Activated CD8-positive, alpha-beta T cell treated with anti-CD3 and anti-CD28 coated beads for 36 hours (primary cell): ENCODE measurements around the gene NAXD. TPM values are rescaled to one million over a fixed set of nuclear protein-coding genes. Genes with fewer than 3 reads are reported as not detected.

Source experiments
- ATAC-seq: fragments of 200-7000 bp; cut with Tn5 transposase; one replicate; pipeline ENCODE4 v1.10.0; 2021; ENCODE audit warnings: mild to moderate bottlenecking, moderate library complexity
- CTCF ChIA-PET: fragments of 350-600 bp; sonication (Branson Sonifier 250); formaldehyde crosslinking; loops from one replicate; lab custom pipeline; 2021; ENCODE audit warnings: antibody characterized with exemption; lab: Charles Lee
- POLR2A ChIA-PET: fragments of 350-600 bp; sonication (Branson Sonifier 250); formaldehyde crosslinking; loops from one replicate; lab custom pipeline; 2021; ENCODE audit warnings: antibody characterized with exemption; lab: Charles Lee
- DNase-seq: peaks from one replicate; pipeline ENCODE4 v3.0.0-alpha.2; 2020
- H3K27ac Mint-ChIP-seq: one replicate; pipeline ENCODE4 v1.8.0; 2021; ENCODE audit warnings: mild to moderate bottlenecking, mixed read lengths
- H3K27me3 Mint-ChIP-seq: one replicate; pipeline ENCODE4 v1.8.0; 2021; ENCODE audit warnings: mixed read lengths
- H3K36me3 Mint-ChIP-seq: one replicate; pipeline ENCODE4 v1.8.0; 2021; ENCODE audit warnings: low read depth, mixed read lengths
- H3K4me1 Mint-ChIP-seq: one replicate; pipeline ENCODE4 v1.8.0; 2021; ENCODE audit warnings: low read depth, mixed read lengths
- H3K4me3 Mint-ChIP-seq: one replicate; pipeline ENCODE4 v1.8.0; 2021; ENCODE audit warnings: mild to moderate bottlenecking, moderate library complexity, mixed read lengths
- H3K9me3 Mint-ChIP-seq: one replicate; pipeline ENCODE4 v1.8.0; 2021; ENCODE audit warnings: mixed read lengths
- intact Hi-C: fragments of 100-400 bp; cut with micrococcal nuclease; formaldehyde crosslinking; loops from one replicate; pipeline ENCODE4 v1.10.0; 2022
- total RNA-seq, 2 experiments: library from RNA; stranded (reverse); gene quantifications; one replicate each; pipeline ENCODE4 v1.2.3, GENCODE V29; 2021
- TF ChIP-seq, protein P1 (sequence below): fragments of 200-600 bp; IDR thresholded peaks from one replicate; pipeline ENCODE4 v1.8.0; 2022; ENCODE audit warnings: antibody characterized with exemption, mild to moderate bottlenecking

Gene NAXD
- total RNA-seq, 2 experiments from 2014 or later: 22.7 to 24.8 TPM

DNA sequence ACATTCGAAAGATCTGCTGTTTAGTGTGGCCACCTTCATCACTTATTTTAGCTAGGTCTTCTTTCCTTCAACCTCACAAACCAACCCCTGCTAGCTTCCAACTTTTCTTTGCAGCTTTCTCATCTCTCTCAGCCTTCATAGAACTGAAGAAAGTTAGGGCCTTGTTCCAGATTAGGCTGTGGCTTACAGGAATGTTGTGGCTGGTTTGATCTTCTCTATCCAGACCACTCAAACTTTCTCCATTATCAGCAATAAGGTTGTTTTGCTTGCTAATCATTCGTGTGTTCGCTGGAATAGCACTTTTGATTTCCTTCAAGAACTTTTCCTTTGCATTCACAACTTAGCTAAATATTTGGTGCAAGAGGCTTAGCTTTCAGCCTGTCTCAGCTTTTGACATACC is 45.9 kb downstream of the NAXD start:
- H3K36me3 Mint-ChIP-seq: peaks cover 65% of the 10 kb centered on the region
- POLR2A ChIA-PET: no interaction called here
- no peaks in the 10 kb centered on the region for H3K27me3 Mint-ChIP-seq
- DNase-seq (no peak), ATAC-seq (no peak)
- no peak overlapping the region for H3K4me3 Mint-ChIP-seq
- peaks cover 32% of the 10 kb centered on the region for H3K4me1 Mint-ChIP-seq
- no peaks in the 10 kb centered on the region for H3K9me3 Mint-ChIP-seq
- CTCF ChIA-PET: interaction anchor here (1.1 to 1.3 kb wide), 2 partner anchors 21 to 22 kb away, joined by 3 read pairs; no protein-coding TSS in a partner anchor
- TF ChIP-seq, protein P1, sequence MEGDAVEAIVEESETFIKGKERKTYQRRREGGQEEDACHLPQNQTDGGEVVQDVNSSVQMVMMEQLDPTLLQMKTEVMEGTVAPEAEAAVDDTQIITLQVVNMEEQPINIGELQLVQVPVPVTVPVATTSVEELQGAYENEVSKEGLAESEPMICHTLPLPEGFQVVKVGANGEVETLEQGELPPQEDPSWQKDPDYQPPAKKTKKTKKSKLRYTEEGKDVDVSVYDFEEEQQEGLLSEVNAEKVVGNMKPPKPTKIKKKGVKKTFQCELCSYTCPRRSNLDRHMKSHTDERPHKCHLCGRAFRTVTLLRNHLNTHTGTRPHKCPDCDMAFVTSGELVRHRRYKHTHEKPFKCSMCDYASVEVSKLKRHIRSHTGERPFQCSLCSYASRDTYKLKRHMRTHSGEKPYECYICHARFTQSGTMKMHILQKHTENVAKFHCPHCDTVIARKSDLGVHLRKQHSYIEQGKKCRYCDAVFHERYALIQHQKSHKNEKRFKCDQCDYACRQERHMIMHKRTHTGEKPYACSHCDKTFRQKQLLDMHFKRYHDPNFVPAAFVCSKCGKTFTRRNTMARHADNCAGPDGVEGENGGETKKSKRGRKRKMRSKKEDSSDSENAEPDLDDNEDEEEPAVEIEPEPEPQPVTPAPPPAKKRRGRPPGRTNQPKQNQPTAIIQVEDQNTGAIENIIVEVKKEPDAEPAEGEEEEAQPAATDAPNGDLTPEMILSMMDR: no peak
- no peak overlapping the region for H3K27ac Mint-ChIP-seq
- intact Hi-C loops: no loop called here

DNA sequence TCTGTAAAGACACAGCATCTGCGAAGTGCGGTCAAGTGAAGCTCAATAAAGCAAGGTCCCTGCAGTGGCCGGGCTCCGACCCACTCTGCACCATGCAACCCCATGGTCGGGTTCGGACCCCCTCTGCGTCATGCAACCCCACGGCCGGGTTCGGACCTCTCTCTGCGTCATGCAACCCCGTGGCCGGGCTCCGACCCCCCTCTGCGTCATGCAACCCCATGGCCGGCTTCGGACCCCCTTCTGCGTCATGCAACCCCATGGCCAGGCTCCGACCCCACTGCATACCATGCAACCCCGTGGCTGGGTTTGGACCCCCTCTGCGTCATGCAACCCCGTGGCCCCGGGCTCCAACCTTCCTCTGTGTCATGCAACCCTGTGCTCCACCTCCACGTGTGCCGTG is 46.7 kb downstream of the NAXD start:
- Mint-ChIP-seq H3K27ac (no peak overlapping the region), H3K4me3 (no peak overlapping the region), H3K4me1 (peaks cover 30% of the 10 kb centered on the region), H3K9me3 (no peaks in the 10 kb centered on the region), H3K36me3 (peaks cover 64% of the 10 kb centered on the region), H3K27me3 (no peaks in the 10 kb centered on the region)
- POLR2A ChIA-PET: interaction anchor here (1.5 kb wide), 1 partner anchor 10 kb away, joined by 4 read pairs; no protein-coding TSS in a partner anchor
- intact Hi-C loops: no loop called here
- ATAC-seq (no peak), DNase-seq (no peak)
- CTCF ChIA-PET: interaction anchor here (1.3 kb wide), 1 partner anchor 20 kb away, joined by 3 read pairs; no protein-coding TSS in a partner anchor
- TF ChIP-seq, protein P1: no peak

DNA sequence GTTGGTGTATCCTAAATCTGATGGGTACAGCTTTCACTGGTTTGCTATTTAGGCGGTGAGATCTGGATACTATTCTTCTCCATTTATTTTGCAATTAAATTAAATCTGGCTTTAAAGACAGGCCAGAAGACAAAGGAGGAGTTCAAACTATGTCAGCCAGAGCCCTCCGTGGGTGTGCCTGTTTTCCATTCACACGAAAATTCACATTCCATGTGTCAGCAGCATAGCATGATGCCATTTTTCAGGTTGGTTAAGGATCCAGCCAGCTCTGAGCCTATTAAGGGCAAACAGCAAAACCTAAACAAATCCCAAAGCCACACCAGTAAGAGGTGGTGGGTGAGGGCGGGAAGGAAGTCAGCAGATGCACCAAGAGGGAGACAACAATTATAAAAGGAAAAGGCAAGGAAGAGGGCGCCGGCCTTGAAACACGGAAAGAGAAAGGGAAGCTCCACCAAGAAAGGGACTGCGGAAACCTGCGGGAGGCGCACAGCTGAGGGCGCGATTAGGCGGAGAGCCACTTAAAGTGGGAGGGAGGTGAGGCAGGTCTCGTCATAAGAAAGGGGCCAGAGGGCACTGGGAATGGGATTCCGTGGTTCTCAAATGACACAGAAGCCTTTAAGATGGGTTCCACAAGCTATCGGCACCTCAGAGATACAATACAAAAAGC is 47.6 kb downstream of the NAXD start:
- no peak for ATAC-seq
- CTCF ChIA-PET: no interaction called here
- Mint-ChIP-seq H3K4me3 (no peak overlapping the region), H3K4me1 (peaks cover 22% of the 10 kb centered on the region), H3K36me3 (peaks cover 64% of the 10 kb centered on the region), H3K27ac (no peak overlapping the region), H3K9me3 (no peaks in the 10 kb centered on the region), H3K27me3 (no peaks in the 10 kb centered on the region)
- TF ChIP-seq, protein P1: no peak
- POLR2A ChIA-PET: interaction anchor here (1.5 kb wide), 1 partner anchor 11 kb away, joined by 4 read pairs; no protein-coding TSS in a partner anchor
- intact Hi-C loops: no loop called here
- DNase-seq: no peak

DNA sequence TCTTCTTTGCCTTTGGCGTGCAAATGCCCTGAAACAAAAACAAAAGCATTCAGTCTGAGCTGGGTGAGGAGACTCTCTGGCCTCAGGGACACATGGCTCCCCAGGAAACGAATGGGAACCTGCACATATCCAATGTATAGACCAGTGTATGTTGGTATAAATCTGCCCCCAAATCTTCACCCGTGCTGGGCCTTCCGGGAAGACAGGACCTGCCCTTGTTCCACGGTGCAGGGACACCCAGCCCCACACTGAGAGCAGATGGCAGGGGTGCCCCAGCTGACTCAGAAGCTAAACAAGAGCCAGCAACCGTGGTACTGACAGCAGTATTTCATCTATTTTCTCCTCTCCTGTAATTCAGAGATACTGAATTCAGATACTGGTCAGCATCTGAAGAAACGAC is 48.1 kb downstream of the NAXD start:
- CTCF ChIA-PET: no interaction called here
- Mint-ChIP-seq H3K27me3 (no peaks in the 10 kb centered on the region), H3K4me3 (no peak overlapping the region), H3K27ac (no peak overlapping the region), H3K9me3 (no peaks in the 10 kb centered on the region), H3K36me3 (peaks cover 59% of the 10 kb centered on the region), H3K4me1 (peaks cover 16% of the 10 kb centered on the region)
- no peak for DNase-seq
- TF ChIP-seq, protein P1: no peak
- no peak for ATAC-seq
- intact Hi-C loops: no loop called here
- POLR2A ChIA-PET: interaction anchor here (1.5 kb wide), 1 partner anchor 12 kb away, joined by 4 read pairs; no protein-coding TSS in a partner anchor

DNA sequence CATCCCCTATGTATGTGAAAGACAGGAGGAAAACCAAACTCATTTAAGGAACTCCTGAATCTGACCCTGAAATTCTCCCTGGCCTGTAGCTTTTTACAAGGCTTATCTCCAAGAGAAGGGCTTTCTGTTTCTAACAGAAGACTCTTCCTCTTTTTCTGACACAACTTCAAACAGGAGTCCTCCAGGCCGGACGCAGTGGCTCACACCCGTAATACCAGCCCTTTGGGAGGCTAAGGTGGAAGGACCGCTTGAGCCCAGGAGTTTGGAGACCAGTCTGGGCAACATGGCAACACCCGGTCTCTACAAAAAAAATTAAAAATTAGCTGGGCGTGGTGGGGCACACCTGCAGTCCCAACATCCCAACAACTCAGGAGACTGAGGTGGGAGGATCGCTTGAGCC is 48.7 kb downstream of the NAXD start:
- H3K27ac Mint-ChIP-seq: no peak overlapping the region
- ChIA-PET POLR2A (no interaction called here), CTCF (no interaction called here)
- ATAC-seq: no peak
- intact Hi-C loops: no loop called here
- no peak overlapping the region for H3K4me3 Mint-ChIP-seq
- no peak for DNase-seq
- no peaks in the 10 kb centered on the region for H3K27me3 Mint-ChIP-seq
- TF ChIP-seq, protein P1: no peak
- peaks cover 14% of the 10 kb centered on the region for H3K4me1 Mint-ChIP-seq
- no peaks in the 10 kb centered on the region for H3K9me3 Mint-ChIP-seq
- H3K36me3 Mint-ChIP-seq: peaks cover 58% of the 10 kb centered on the region
